Bronchial epithelial cell (primary cell): Measurements from ENCODE around the gene PPP1R15A. TPM values are rescaled to one million over a fixed set of nuclear protein-coding genes. Genes with fewer than 3 reads are reported as not detected.

Experiments used
- DNase-seq: peaks from one replicate; pipeline ENCODE4 v3.0.0-alpha.2; 2010; ENCODE audit warnings: low read depth
- FAIRE-seq: peaks from 2 replicates; lab custom pipeline; 2011; peaks lifted over from hg19 to GRCh38; lab: Jason Lieb, UNC
- H3K27me3 ChIP-seq: 2 replicates; pipeline ENCODE4 v1.5.1; 2011; ENCODE audit warnings: low read length; ENCODE audit not compliant: control insufficient read depth, insufficient read depth
- H3K36me3 ChIP-seq: 2 replicates; pipeline ENCODE4 v1.5.1; 2011; ENCODE audit warnings: low read length; ENCODE audit not compliant: control insufficient read depth, insufficient read depth
- H3K4me3 ChIP-seq: 2 replicates; pipeline ENCODE4 v1.5.1; 2011; ENCODE audit warnings: mild to moderate bottlenecking, low read depth, low read length, control low read depth
- CTCF ChIP-seq: IDR thresholded peaks from 2 replicates; pipeline ENCODE4 v1.5.1; 2011; ENCODE audit warnings: mild to moderate bottlenecking, moderate library complexity, low read length, control low read depth, inconsistent platforms; ENCODE audit not compliant: insufficient read depth, severe bottlenecking
- total RNA-seq: library from RNA; depleted of rRNA; stranded (reverse); fragments of >200 nt; gene quantifications from 2 replicates; pipeline ENCODE4 v1.2.1, GENCODE V29; 2014

The PPP1R15A gene
- total RNA-seq, 1 donor from 2014 or later = 118 TPM

DNA sequence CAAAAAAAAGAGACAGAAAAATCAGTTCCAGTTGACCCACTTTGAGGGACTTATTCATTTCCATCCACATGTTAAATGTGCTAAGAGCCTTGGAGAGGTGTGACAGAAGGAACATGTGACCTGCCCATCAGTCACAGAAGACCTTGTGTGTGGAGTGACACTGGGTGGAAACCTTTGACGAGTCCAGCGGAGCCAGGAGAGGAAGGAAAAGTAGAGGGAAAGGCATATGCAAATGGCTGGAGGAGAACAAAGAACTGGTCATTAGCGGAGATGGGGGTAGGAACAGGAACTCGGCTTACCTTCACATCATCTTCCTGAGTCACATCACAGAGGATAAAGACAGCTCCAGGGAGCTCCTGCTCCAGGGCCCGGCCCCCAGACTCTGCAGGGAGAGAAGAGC is 38.2 kb upstream of the PPP1R15A start:
- no peaks in the 10 kb centered on the region for H3K27me3 ChIP-seq
- no peak for FAIRE-seq
- no peaks in the 10 kb centered on the region for H3K36me3 ChIP-seq
- DNase-seq = no peak
- H3K4me3 ChIP-seq = no peak overlapping the region
- TF ChIP-seq CTCF = no peak

DNA sequence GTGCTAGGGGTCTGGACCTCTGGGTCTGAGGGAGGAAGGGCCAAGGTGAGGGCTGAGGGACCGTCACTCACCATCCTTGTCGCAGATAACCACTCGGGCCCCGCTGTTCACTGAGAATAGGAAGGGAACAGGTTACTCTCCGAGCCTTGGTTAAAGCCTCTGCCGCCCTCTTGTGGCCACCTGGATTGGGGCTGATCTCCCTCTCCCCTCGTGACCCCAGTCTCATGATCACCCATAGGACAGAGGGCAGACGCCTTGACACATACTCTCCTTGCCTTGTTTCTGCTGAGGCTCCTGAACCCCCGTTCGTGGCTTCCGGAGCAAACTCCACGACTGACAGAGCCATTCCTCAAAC is 36.5 kb upstream of the PPP1R15A start:
- no peak for FAIRE-seq
- Histone ChIP-seq H3K27me3 (no peaks in the 10 kb centered on the region), H3K4me3 (peak overlapping the region; percentile 36)

DNA sequence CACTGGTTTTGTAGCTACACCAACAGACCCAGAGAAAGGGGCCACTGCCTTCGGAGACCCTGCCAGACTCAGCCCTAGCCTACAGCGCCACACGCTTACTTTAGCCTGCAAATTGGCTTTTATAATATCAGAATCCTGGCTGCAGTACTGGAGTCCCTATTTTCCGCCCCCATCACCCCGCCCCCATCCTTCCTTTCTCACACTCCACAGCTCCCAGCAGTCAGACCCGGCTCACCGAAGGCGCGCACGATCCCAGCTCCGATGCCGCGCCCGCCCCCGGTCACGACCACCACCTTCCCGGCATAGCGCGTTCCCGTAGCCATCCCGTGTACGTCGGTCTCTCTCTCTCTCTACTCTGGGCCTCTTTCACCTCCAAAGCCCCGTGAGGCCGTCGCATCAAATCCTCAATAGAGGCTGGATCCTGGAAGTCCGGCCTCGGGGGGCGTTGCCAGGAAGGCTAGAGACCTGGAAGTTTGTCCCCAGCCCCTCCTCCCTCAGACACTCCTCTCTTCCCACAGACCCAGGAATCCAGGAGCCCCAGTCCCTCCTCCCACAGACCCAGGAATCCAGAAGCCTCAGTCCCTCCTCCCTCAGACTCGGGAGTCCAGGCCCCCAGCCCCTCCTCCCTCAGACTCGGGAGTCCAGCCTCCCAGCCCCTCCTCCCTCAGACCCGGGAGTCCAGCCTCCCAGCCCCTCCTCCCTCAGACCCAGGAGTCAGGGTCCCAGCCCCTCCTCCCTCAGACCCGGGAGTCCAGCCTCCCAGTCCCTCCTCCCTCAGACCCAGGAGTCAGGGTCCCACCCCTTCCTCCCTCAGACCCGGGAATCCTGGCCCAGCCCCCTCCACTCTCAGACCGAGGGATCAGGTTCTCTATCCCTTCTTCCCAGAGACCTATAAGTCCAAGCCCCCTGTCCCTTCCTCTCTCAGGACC is 35.9 kb upstream of the PPP1R15A start, which contains the start of gene HSD17B14:
Gene HSD17B14, minus strand, starts transcription at position 403 of the 929 bp plus-strand sequence. Its CDS starts 80 bp downstream, at position 323.
- FAIRE-seq = no peak
- Histone ChIP-seq H3K36me3 (no peaks in the 10 kb centered on the region), H3K27me3 (no peaks in the 10 kb centered on the region), H3K4me3 (peak within 1 kb of the TSS; percentile 36)
- no peak for DNase-seq
- no peak for TF ChIP-seq CTCF

More for the DNA sequence above, 36.5 kb upstream of the PPP1R15A start:
- H3K36me3 ChIP-seq = no peaks in the 10 kb centered on the region
- peak; percentile 97 for TF ChIP-seq CTCF
- DNase-seq = peak; percentile 75

- Histone ChIP-seq H3K36me3 (no peaks in the 10 kb centered on the region), H3K27me3 (no peaks in the 10 kb centered on the region), H3K4me3 (no peak overlapping the region)
- no peak for FAIRE-seq
- no peak for TF ChIP-seq CTCF
- DNase-seq = peak; percentile 59
Observed at GRCh38 chr19:48837051-48837524, 35.1 kb upstream of the PPP1R15A start.

DNA sequence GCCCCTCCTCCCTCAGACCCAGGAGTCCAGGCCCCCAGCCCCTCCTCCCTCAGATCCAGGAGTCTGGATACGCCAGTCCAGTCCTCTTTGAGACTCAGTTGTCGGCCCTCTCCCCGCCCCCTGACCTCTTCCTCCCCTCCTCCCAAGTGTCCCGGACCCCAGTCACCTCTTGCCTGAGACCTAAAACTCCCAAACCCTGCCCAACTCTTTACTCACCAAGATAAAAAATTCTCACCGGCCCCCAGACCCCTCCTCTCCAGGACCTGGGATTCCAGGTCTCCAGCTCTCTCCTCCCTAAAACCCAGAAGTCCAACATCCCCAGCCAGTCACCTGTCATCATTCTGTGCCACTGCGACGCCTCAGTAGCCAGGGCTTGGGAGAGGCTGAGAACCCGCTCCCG is 34.5 kb upstream of the PPP1R15A start:
- Histone ChIP-seq H3K4me3 (no peak overlapping the region), H3K27me3 (no peaks in the 10 kb centered on the region), H3K36me3 (no peaks in the 10 kb centered on the region)
- FAIRE-seq (no peak), DNase-seq (no peak)
- TF ChIP-seq CTCF = no peak
